HG02571 (cell line): ENCODE data around the gene FBXL16.

ENCODE experiments used
- ATAC-seq: cut with Tn5 transposase; IDR thresholded peaks from one replicate; pipeline ENCODE4 v1.9.1; 2021; ENCODE audit warnings: mild to moderate bottlenecking, moderate library complexity; ENCODE audit not compliant: unreplicated experiment

Gene FBXL16

DNA sequence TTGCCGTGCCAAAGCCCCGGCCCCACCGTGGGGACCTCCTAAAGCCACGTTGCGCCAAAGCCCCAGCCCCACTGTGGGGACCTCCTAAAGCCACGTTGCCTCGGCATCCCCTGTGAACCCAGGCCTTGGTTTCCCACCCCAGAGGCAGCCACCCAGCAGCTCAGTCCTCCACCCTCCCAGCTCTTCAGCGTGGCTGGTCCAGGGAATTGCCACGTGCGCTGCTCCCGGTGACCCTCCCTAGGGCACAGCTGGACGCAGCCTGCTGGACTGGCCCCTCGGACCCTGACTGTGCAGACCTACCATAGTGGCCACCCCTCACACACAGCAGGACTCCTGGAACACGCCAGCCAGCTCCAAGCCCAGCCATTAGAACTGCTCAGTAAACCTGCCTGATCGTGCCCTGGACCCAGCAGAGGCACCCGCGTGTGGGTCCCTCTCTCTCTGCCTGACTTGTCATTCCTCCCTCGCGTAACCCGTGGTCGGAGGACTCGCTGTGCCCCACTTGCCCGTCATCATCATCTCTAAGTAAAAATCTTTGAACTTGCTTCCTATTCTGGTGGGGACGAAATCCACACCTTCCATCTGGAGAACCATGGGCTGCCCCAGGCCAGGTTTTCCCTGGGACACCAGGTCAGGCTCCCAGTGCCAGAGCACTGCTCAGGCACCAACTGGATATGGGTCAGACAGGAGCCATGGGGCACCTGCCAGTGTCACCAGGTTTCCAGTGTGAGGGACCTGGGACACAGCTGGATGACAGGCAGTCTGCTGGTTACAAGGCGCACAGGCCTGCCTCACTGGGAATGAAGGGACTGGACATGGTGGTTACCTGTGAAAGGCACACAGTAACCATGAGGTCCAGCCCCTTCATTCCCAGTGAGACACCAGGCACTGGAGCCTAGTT lies 29.6 kb upstream of the FBXL16 start:
- no peak for ATAC-seq

DNA sequence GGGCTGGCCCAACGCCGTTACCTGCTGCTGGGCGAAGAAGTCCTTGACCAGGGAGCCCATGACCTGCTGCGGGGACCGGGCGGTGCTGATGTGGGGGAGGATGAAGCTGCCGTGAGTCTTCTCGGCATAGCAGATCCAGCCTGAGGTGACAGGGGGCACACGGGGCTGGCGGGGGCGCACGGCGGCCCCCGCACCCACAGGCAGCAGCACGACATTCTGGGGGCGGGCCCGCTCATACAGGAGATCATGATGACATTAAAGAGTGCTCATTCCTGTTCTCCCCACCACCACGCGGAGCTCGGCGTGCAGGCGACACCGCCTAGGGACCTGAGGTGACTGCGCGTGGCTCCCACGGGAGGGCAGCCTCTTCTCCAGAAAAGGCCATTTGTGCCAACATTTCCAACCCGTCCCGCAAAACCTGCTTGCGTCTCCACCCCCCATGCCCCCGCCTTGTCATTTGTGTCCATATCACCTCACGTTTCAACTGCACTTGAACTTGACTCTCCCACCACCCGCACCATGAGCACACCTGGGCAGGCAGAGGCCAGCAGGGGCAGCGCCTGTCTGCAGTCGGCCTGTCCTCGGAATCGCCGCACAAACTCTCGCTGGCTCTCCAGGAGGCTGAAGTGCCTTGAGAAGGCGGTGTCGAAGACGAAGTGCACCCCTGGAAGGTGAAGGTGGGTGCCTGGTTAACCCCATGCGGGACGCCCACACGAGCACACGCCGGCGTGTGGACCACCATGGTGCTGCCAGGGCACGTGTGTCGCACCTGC lies 28.8 kb upstream of the FBXL16 start:
- no peak for ATAC-seq

DNA sequence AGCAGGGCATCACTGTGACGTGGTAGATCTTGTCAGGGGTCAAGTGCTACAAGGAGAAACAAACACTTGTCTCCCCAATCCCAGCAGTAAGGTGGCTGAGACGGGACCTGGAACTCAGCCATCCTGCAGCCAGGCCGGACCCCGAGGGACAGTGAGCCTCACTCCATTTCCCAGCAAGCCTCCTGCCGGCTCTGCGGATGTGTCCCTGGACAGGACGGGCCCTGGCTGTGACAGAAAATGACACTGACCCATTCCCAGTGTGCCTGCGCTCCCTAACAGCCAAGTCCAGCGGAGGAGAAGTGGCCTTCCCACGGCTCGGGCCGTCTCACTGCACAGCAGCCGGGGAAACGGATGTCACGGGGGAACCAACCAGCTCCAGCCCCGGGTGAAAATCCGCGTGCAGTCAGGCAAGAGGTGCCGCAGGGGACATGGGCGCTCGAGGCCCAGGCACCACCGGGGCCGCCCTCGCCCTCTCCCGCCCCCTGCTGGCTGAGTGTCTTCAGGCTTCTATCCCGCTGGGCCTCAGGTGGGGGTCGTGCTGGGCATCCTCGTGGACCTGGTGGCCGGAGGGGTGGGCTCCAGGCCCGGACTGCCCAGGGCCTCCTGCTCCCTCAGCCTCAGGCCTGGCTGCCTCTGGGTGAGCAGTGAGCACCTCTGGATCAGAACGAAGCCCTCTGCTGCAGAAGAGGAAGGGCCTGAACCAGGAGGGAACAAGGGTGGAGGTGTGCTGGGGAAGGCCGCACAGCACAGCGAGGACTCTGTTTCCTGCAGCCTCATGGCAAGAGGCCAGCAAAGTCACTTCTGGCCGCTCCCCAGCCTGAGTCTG lies 28.0 kb upstream of the FBXL16 start:
- ATAC-seq: no peak

DNA sequence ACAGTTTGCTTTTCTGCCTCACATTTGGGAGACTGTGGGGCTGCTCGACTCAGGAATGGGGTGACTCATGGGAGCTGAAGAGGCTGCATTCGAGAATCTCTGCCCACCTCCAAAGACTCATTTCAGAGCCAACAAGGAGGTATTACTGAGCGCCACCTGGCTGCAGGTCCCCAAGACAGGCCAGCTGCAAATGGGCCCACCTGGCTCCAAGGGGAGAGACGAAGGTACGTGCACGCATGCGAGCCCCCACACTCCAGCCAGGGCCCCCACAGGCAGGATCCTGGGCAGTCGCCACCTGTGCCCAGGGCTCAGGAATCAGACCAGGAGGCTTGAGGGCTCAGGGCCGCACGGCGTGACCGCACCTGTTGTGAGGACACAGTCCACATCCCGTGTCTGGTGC lies 27.3 kb upstream of the FBXL16 start:
- ATAC-seq: no peak

DNA sequence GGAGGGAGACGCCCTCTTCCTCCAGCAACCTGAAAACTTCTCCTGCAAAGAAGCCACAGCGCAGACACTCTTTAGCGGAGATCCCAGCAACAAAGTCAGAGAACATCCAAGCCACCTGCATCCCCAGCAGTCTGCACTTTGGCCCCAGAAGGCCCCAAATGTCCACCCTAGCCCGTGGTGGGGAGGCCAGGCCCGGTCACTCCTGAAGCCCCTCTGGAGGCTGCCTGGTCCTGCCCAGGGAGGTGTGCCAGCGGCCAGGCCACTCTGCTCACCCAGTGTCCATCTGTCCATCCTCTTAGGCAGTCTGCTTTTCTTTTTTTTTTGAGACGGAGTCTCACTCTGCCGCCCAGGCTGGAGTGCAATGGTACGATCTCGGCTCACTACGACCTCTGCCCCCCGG lies 26.7 kb upstream of the FBXL16 start:
- no peak for ATAC-seq

DNA sequence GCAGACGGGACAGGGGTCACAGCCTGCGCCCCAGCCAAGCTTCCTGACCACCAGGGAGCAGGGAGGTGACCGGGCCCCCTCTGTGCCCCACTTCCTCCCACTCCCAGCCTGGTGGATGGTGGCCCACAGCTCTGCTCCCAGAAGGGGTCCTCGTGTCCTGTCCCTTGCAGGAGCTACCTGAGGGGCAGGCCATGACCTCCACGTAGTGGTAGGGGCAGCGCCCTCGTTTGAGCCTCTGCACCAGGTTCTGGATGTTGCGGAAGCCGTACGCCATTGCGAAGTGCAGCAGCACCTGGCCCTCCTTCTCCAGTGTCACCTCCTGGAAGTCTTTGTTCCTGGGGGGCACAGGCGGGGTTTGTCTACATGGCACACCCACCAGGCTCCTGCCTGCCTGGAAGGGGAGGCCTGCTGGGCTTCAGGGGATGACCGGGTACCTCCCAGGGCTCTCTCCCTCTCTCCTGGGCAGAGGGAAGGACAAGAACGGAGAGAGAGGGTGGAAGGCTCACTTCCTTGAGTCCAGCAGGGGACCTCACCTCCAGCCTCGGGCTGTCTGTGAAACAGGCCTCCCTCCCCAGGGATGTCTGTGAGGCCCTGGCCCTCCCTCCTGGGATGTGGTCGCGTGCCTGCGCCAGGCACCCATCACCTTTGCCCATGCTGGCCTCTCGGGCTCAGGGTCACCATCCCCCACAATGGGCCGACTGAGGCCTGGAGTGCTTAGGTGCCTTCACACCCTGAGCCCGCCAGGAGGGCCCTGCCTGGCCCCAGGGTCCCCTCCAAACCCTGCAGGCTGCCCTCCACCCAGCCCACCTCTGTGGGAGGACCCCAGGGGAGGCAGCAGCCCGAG lies 25.3 kb upstream of the FBXL16 start:
- no peak for ATAC-seq

DNA sequence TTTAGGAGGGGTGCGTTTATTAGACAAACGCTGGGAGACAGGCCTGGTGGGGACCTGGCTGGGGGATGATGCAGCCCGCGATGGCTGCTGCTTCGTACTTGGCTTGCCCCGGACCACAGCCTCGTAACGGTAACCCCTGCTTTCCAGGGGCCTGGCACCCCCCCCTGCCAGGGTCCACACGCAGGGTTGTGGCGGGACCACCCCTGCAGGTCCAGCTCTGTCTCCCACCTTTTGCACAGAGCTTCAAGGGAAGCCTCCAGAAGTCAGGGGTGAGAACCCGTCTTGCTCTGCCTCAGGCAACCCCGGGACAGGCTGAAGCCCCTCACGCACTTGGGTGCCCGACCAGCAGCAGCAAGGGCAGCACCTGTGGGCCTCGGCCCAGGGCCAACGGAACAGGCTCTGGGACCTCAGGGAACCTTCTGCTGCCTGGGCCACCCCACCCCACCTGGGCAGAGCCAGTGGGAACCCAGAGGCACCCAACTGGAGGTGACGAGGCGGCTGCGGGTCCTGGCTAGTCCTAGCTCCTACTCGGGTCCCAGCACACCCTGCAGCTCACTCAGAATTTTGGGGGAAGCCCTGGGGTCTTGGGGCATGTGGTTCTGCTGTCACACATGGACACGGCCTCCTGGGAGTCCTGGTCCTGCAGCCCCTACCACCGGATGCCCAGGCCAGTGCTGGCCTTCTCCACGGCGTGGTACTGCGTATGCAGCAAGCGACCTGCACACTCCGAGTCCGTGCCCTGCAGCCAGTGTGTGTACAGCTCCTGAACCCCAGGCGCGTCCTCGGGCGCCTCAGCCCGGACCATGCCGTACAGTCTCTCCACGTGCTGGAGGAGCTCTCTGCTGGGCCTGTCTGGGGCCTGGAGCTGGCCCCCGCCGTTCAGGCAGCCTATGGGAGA lies 24.4 kb upstream of the FBXL16 start:
- ATAC-seq: no peak

DNA sequence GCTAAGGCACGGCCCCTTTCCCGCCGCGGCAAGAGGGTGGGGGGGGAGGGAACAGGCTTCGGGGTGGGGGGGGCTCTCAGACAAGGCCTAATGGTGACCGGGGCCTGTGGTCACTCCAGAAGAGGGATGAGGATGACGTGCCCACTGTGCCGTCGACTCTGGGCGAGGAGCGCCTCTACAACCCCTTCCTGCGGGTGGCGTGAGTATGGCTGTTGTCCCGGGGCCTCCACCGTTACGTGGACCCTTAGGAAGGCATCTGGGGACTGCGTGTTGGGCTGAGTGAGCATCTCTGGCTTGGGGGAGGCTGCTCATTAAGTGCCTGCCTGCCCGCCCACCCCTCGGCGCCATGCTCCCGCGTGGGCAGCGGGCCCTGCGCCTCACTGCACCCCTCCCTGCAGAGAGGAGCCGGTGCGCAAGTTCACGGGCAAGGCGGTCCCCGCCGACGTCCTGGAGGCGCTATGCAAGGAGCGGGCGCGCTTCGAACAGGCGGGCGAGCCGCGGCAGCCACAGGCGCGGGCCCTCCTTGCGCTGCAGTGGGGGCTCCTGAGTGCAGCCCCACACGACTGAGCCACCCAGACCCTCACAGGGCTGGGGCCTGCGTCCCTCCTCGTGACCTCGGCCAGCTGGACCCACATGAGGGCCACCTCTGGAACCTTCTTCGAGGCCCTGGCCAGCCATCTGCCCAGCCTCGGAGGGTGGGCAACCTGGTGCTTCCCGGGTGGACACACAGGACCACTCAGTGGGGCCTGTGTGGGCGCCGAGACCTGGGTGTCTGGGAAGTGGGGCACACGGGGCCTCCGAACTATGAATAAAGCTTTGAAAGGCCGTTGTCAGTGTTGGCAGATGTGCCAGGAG lies 23.5 kb upstream of the FBXL16 start:
- ATAC-seq: no peak

DNA sequence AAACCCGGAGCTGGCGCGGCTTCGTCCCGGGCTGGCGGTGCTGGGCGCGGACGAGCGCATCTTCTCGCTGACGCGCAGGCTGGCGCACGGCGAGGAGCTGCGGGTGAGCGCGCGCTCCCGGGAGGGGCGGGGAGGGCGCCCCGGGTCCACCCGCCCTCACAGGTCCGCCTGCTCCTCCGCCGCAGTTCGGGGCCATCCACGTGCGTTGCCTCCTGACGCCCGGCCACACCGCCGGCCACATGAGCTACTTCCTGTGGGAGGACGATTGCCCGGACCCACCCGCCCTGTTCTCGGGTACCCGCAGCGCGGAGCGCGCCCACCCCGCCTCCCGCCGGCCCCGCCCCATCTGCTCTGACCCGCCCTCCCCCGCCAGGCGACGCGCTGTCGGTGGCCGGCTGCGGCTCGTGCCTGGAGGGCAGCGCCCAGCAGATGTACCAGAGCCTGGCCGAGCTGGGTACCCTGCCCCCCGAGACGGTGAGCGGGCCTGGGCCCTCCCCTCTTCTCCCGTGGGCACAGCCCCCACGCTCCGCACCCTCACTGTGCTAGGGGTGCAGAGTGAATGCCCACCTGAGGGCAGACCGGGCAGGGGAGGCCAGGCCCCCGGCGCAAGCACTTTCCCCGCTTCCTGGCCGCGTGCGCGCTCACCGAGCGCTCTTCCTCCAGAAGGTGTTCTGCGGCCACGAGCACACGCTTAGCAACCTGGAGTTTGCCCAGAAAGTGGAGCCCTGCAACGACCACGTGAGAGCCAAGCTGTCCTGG lies 22.7 kb upstream of the FBXL16 start:
- no peak for ATAC-seq

DNA sequence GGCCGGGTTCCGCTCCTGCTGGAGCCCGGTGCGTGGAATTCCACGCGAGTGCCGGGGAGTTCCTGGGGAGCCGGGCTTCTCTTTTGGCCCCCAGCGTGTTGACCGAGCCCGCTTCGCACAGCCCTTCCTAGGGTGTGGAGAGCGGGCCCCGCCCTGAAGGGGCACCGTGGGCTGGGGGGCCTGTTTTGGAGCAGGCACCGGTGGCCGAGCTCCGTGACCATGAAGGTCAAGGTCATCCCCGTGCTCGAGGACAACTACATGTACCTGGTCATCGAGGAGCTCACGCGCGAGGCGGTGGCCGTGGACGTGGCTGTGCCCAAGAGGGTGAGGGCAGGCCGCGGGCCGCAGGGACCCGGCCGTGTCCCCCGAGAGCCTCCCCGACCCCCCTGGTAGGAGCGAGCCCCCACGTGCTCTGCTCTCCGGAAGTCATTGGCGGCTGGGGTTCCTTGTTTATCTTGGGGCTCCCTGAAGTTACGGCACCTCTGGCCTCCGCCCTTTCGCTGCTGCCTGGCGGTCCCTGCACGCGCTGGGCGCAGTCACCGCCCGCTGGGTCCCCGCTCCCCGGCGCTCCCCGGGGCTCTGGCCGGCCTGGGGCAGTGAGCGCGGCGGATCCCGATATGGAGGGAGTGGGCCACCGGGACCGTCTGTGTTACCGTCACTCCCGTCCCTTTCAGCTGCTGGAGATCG lies 21.8 kb upstream of the FBXL16 start:
- ATAC-seq: no peak

DNA sequence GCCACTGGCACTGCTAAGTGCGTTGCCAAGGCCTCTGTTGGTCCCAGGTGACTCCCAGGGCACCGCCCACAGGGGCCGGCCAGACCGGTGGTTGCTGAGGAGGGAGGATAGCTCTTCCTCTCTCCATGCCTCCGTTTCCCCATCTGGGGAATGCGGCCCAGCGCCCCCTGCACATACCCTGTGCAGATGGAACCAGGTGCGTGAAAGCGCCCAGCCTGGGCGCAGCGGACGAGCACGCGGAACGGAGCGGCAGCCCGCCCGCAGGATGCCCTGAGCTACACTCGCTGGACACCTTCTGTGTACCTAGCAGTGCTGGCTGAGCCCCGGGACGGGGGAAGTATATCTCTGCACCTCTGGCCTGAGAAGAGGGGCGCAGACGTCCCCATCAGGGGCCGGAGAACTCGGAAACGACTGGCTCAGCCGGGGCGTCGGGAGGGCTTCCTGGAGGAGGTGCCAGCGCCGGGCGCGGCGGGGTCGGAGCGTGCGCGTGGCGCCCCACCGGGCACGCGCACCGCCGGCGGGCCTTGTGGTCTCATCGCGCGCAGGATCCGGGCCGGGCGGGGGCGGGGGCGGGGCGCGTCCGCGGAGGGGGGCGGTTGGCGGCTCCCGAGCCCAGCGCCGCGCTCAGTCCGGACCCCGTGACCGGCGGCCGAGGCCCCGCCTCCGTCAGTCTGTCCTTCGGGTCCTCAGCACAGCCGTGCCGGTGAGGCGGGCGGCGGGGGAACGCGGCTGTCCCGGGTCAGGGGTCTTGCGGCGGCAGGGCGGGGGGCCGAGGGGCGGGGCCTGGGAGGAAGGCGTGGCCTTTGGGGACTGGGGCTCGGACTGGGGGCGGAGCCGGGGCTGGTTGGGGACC lies 21.1 kb upstream of the FBXL16 start, which contains the start of the genes CCDC78 and HAGHL:
Gene CCDC78, minus strand, starts transcription at position 6 of the 853 bp plus-strand sequence. CDS start 76 bp downstream, outside the sequence.
Gene HAGHL, plus strand, starts transcription at position 669 of the 853 bp plus-strand sequence. CDS start 404 bp downstream, outside the sequence.
- ATAC-seq: no peak

DNA sequence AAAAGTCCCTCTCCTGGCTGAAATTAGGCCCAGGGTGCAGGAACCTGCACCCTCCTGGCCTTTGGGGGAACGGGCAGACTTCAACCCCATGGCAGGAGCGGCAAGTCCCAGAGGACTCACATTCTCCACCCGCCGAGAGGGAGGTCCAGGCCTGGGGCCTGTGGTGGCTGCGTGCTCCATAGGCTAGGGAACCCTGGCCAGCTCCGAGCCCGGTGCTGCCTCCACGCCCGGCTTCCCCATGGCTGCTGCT lies 20.5 kb upstream of the FBXL16 start:
- no peak for ATAC-seq

DNA sequence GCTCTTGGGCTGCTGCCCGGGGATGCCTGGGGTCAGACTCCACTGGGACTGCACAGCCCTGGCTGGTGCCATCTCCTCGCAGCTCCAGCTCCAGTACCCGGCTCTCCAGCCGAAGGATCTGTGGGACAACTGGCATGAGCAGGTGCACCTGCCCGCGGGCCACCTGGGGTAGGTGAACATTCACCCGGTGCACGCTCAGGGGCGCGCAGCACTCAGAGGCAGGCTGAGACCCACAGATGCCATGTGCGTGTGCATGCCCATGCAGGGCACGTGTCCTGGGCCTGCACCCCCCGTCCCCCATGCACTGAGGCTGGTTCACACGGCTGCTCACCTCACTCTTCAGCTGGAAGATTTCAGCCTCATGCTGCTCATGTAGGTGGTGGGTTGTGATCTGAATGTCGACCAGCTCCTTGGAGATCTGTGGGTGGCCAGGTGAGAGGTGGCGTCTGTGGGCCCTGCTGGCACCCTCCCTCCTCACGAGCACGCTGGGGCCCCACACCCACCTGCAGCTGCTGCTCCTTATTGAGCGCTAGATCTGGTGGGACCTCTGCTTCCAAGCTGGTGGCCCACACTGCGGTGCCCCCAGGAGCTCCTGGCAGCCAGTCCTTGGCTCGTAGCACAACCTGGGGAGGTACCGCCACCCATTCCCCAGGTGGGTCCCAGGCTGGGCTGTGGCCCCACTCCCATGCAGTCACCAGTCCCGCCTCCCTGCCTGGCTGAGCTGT lies 20.0 kb upstream of the FBXL16 start:
- no peak for ATAC-seq

DNA sequence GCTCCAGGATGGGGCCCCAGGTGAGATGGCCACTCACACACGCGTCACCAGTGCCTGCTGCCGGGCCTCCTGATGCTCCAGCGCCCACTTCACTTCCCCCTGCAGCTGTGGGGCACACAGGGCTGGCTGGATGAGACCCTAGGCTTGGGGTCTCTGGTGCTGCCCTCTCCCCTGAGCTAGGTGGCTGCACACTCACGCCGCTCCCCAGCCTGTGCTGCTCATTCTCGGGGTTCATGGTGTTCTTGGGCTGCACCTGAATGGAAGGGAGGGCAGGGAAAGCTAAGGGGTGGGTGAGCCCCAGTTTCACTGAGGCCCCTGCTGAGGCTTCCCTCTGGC lies 19.4 kb upstream of the FBXL16 start:
- ATAC-seq: no peak

DNA sequence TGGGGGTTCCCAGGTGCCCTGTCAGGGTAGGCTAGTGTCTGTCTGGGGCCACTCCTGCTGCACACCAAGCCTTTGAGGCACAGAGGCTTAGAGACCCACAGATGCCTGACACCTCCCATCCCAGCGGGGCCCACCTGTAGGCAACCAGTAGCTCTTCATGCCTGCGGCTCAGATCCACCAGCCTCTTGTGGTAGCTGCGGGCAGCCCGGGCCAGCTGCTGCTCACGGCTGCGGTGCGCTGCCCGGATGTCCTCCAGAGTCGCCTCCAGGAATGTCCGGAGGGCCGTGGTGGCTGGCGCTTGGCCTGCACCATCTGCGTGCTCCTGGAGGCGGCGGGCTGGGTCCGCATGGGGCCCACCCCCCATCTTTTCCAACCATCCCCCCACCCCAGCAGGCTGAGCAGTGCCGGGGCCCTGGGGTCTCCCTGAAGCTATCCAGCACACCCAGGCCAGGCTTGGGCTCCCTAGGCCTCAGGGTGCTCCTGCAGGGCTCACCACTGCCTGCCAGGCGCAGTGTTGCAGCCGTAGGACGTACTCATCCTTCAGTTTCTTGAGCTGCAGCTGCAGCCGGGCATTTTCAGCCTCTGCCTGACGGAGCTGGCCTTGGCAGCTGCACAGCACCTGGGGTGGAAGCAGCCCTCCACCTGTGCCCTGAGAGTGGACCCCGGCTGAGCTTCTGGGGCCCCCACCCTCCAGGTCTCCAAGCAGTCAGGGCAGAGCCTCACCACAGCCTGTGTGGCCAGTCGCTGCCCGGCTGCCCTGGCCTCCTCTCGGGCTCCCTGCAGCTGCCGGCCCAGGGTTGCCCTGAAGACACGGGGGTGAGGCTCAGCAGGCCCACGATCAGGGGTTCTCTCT lies 18.8 kb upstream of the FBXL16 start:
- no peak for ATAC-seq
